GM19240 (cell line): ENCODE data around the gene WIPF3.
"Not testable (repeated sequence)": the region's sequence is repeated elsewhere in the genome, so short reads cannot be mapped to it uniquely, and the experiment has no call there.

Experiments
- DNase-seq: peaks from one replicate; pipeline ENCODE4 v3.0.0; 2011; ENCODE audit warnings: low spot score; ENCODE audit not compliant: insufficient read length

WIPF3 gene

DNA sequence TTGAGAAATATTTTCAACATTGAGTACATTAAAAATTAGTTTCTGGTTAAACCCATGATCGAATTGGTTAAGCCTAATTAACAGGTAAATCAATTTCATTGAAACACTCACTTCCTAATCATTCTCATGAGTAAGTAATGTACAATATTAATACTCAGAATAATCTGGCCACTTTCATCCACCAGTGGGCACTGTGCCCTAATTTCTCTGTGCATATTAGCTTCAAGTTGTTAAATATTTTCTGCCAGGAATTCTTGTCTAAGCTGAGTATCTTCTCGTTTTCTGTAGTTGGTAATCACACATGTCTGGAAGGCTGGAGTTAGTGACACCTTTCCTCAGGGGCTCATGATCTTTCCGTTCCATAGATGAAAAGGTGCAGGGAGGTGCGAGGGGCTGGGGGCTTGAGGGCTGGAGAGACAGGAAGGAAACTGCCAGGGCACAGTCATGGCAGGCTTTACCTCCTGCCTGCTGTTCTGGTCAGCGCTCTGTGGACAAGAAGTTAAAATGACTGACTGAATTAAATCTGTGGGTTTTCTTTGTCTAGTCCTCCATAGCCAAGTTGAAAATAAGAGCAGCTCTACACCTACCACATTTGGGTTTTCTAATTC lies 71.9 kb downstream of the WIPF3 start:
- DNase-seq, result peak; percentile 19

DNA sequence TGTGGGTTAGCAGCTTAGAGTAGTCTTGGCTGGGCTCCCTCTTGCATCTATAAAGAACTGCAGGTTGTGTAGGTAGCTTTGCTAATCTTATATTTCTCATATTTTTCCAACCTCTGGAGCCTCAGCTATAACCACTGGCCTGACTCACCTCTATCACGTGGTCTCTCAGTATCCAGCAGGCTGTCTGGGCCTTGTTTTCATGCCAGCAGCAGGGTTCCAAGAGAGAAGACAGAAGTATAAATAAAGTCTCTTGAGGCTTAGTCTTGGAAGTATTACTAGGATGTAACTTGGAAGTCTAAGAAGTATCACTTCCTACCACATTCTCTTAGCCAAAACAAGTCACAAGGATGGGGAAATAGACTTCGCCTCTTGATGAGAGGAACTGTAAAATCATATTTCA lies 73.3 kb downstream of the WIPF3 start:
- DNase-seq, result no peak

DNA sequence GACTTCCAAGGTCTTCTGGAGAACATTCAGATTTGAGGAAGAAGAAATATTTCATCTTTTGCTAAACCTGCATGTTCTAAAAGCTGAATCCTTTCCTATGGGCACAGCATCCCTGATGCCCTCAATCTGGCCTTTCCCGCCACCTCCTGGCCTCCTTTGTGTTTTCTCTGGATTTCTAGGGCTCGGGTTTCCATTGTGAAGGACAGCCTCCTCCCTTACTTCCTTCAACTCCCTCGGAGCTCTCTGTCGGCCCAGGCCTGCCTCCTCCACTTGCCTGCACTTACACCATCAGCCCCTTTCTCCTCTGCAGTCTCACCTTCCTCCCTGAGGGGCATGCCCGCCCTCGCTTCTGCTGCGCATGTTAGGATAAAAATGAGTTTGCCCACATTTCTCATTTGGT lies 75.4 kb downstream of the WIPF3 start:
- no peak for DNase-seq

DNA sequence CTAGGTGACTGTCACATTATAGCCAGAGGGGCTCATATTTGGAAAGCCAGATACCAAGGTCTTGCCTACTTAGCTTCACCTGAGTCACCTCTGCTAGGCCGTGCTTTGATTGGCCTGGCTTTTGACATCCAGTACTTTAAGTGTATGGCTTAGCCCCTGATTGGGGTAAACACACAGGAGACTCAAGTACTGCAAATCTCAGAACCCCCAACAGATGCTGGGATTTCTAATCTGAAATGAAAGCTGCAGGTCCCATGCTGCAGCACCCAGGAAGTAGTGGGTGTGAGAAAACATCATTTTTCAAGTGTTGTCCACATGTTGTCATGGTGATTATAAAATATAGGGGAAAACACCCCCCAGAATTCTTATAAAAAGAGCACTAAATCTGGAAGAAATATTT lies 76.2 kb downstream of the WIPF3 start:
- DNase-seq, result no peak

DNA sequence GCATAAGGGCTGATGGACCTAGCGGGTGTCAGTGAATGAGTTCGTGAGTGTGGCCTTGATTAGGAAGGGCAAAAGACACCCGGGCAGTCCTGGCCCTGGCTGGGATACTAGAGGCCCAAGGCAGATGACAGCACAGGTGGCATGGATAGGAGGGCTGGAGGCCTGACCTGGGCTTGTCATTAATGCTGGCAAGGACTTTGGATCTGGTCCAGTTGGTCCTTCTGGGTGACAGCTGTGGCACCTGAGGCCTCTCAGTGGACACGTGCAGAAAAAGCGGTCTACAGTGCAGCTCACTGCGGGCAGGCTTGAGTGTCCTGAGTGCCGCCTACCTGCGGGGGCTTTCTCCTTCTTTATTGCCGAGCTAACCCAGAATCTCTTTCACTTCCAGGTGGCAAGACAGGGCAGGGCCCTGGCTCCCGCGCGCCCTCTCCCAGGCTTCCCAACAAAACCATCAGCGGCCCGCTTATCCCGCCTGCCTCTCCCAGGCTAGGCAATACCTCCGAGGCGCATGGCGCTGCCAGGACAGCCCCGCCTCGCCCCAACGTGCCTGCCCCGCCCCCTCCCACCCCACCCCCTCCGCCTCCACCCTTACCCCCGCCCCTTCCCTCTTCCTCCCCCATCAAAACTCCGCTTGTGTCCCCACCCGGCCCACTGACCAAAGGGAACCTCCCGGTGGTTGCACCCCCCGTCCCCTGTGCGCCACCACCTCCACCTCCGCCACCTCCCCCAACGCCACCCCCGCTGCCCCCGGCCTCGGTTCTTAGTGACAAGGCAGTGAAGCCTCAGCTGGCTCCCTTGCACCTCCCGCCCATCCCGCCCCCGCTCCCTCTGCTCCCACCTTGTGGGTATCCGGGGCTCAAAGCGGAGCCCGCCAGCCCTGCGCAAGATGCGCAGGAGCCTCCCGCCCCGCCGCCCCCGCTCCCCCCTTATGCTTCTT lies 77.4 kb downstream of the WIPF3 start:
- no peak for DNase-seq

DNA sequence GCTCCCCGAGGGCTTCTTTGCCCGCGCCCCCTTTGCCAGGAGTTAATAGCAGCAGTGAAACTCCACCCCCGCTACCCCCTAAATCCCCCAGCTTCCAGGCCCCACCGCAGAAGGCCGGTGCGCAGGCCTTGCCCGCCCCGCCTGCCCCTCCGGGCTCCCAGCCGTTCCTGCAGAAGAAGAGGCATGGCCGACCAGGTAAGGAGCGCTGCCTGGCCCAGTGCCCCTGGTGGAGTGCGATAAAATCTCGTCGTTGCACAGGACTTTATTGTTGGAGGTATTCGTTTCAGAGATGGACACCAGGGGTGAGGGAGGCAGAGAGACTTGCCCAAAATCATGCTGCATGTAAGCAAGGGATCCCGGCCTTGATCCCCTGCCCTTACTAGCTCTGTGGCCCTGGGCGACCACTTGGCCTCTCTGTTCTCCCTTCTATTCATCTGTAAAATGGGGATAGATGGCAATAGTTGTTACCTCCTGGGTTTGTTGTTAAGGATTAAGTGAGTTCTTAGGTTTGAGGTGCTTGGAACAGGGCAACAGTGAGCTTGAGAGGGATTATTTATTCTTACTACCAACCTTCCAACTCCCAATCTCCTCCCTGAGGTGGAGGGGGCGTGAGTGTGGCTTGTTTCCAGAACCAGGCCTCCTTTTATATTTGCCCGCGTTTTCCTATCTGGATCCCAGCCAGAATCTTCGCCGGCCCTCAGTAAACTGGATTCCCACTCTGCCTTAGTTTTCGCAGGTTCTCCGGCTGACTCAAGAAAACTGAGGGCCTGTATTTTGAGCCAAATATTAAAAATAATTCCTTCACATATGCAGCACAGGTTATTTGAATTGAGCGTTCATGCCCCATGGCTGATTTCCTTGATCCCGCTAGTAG lies 78.3 kb downstream of the WIPF3 start:
- DNase-seq, result no peak

DNA sequence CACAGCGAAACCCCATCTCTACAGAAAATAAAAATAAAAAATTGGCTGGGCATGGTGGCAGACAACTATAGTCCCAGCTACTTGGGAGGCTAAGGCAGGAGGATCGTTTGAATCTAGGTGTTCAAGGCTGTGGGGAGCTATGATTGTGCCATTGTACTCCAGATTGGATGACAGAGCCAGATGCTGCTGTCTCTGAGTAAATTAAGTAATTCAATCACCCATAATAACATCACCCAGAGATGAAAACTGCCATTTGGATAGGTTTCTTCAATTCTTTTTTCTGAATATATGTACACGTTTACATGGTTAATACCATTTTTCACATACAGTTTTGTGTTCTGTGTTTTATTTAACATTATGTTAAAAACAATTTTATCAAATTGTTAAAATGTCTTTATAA lies 79.3 kb downstream of the WIPF3 start:
- no peak for DNase-seq

DNA sequence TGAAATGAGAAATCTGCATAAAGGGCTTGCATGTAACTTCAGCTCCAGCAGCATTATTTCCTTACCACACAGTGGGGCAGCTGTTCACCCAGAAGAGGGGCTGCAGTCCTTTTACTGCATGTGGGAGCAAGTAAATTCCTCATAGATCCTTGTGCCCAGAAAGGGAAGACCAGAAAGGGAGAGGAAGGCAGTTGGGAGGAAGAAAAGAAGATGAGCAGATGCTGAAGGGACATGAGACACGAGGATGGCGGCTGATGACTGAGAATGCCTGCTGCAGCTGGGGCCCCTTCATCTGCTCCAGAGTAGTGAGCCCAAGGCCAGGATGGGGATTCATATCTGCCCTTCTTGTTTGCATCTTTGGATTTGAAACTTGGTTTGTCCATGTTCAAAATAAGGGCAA lies 80.5 kb downstream of the WIPF3 start:
- no peak for DNase-seq

DNA sequence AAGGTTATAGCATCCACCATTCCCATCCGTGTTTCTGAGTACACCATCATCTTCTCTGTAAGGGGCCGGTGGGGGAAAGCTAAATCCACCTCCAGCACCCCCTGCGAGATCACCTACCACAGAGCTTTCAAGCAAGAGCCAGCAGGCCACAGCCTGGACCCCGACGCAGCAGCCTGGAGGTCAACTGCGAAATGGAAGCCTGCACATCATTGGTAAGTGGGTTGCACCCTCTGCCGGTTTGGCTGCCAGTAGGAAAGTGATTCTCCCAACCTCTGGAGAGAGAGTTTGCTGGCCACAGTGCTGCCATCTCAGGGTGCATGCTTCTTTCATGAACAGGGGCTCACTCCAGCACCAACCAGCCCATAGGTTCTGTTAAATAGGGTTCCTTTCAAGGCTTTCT lies 81.7 kb downstream of the WIPF3 start:
- DNase-seq, result no peak

DNA sequence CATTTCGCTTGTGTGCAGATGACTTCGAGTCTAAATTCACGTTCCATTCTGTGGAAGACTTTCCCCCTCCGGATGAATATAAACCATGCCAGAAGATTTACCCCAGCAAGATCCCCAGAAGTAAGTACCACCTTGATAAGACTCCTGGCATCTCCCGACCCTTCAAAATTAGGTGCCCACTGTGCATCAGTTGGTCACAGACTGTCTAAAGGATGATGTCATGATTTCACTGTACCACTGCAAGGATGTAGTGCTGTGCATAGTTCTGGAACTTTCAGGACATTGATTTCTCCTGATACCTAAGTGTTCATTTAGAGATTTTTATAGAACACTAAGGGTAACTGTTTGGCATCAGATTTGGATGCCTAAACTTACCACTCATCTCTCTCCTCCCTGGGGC lies 83.0 kb downstream of the WIPF3 start:
- DNase-seq, result no peak

DNA sequence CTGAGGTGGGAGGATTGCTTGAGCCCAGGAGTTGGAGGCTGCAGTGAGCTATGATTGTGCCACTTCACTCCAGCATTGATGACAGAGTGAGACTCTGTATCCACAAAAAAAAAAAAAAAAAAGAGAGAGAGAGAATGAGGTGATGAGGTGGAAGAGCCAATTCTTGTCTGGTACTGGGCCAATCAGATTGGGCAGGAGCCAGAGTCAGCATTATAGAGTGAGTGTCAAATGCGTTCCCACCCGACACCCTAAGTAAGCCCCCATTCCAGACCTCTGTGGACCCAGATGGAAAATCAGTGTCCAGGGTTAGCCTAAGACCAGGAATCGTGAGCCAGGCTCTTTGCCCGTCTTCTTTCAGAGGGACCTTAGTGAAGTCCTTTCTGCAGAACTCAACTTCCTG lies 83.9 kb downstream of the WIPF3 start:
- DNase-seq, result no peak

DNA sequence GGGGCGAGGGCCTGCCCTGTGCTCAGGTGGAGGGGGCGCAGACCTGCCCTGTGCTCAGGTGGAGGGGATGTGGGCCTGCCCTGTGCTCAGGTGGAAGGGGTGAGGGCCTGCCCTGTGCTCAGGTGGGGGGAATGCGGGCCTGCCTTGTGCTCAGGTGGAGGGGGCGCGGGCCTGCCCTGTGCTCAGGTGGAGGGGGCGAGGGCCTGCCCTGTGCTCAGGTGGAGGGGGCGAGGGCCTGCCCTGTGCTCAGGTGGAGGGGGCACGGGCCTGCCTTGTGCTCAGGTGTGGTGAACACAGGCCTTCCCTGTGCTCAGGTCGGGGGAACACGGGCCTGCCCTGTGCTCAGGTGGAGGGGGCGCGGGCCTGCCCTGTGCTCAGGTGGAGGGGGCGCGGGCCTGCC lies 84.5 kb downstream of the WIPF3 start:
- DNase-seq, result not testable (repeated sequence)

DNA sequence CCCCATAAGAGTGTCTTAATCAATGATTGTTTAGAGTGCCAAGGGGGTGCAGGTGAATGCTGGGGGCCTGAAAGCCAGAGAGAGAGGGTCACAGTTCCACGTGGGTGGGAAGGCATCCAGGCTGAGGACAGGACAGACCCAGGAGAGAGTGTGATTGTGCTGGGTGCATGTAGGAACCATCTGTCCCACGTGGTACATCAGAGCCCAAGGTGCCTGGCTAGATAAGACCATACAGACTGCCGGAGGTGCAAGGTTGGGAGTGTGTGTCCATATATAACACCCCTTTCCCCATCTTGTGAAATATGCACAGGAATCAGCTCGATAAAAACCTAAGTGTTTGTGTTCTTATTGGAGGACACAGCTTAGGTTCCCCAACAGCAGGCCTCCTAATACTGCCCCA lies 85.5 kb downstream of the WIPF3 start:
- DNase-seq, result no peak

DNA sequence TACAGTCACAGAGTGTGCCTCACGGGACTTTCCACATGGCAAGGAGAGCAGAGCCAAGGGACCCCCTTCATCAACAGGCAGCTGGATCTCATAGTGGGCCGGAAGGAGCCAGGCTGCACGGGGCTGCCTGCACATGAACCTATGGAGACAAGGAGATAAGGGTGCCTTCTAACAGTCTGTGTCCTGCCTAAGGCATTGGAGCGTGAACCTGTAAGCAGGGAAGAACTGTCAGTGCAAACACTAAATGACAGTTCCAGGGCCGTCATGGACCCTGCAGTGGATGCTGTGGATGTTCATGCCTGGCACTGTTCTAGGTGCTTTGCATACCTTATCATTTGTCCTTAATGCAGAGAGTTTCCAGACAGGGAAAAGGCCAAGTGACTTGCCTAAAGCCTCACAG lies 85.9 kb downstream of the WIPF3 start:
- no peak for DNase-seq

DNA sequence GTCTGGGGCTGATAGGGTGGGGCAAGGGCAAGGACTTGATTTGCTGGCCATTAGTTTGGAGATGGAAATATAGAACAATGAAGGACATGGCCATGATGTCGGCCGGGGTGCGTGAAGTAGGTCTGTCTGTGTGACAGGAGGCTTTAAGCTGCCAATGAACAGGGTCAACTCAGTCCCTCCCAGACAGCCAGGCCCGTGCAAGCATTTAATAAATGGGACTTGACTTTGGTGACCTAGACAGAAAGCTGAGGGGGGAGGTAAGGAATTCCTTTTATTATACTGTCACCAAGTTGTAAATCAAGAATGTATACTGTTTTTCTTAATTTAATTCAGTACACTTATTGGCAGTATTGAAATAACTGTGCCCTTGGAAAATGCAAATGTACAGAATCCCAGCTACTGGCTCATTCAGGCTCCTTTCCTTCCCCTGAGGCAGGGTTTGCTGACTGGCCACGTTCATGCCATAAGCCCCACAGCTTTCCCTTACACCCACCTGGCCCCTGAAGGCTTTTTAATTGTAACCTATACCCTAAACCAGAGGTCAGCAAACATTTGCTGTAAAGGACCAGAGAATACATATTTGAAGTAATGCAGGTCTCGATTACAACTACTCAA lies 87.2 kb downstream of the WIPF3 start:
- DNase-seq, result no peak

DNA sequence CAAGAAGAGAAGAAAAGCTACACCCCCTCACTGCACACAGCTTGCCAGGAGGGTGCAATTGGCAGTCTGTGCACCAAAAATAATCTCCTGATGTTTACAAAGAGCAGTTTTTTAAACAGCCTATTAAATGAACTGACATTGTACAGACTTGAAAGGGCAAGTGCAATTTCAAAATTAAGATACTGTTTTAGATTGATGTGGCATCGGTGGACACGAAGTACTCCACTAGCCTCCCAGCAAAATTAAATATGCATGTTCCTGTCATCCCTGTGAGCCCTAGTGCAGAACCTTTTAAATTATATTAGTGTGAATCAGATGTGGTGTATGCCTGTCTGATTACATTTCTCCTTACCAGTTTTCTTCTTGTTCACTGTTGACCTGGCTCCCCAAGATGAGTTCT lies 87.9 kb downstream of the WIPF3 start:
- DNase-seq, result no peak

DNA sequence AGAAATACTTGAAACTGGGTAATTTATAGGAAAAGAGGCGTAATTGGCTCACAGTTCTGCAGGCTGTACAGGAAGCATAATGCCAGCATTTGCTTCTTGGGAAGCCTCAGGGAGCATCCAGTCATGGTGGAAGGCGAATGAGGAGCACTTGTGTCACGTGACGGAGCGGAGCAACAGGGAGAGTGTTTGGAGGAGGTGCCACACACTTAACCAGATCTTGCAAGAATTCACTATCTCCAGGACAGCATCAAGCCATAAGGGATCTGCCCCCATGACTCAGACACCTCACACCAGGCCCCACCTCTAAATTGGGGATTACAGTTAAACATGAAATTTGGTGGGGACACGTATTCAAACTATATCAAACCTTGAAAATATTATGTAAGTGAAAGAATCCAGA lies 89.3 kb downstream of the WIPF3 start:
- DNase-seq, result no peak

DNA sequence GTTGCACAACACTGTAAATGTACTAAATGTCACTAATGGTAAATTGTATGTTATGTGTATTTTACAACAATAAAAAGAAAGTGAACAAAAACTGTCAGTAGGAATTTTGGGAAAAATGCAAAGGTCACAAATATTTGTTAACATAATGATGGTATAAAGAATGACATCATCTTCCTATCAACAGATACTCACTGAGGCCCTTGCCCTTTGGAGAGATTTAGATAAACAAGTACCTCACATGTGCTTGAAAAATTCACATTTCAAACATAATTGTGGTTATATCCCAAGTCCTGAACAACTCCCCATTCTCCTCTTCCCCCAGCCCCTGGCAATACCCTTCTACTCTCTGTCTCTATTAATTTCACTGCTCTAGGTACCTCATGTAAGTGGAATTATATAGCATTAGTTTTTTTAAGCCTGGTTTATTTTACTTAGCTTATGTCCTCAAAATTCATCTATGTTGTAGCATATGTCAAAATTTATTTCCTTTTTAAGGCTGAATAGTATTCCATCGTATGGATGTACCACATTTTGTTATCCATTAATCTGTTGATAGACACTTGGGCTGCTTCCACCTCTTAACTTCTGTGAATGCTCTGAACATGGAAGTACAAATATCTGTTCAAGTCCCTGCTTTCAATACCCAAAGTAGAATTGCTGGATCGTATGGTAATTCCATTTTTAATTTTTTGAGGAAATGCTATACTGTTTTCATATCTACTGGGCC lies 90.5 kb downstream of the WIPF3 start:
- no peak for DNase-seq

DNA sequence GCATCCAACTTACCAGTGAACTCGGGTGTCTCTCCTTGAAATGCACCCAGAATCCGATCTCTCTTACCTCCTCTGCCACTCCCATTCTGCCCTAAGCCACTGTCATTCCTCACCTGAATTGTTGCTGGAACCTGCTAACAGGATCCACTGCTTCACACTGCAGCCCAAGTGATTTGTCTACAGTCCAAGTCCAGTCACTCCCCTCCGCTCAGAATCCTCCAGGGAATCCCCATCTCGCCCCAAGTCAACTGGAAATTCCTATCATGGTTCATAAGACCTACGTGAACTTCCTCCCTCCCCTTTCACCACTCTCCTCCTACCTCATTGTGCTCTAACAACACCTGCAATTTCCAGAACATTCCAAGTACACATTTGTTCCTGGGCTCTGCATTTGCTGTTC lies 92.0 kb downstream of the WIPF3 start:
- no peak for DNase-seq

DNA sequence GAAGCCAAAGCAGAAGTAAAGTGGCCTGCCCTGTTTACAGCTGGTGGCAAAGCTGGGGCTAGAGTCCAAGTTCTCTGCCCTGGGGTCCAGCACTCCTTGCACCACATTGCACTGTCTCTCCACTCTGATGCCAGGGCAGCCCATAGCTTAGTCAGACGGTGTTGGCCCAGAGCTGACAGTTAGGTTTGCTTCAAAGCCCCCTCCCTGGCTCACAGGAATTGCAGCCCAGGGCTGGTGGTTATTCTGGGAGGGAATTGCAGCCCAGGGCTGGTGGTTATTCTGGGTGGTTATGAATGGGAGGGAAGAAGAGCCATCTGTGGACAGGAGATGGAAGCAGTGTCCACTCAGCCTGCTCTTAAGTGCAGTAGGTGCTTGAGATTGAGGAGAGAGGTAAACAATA lies 94.4 kb downstream of the WIPF3 start:
- DNase-seq, result no peak
